Measurements from ENCODE around the gene BNIP3. TPM values are rescaled to one million over a fixed set of nuclear protein-coding genes. Genes with fewer than 3 reads are reported as not detected.

Gene BNIP3
- total RNA-seq, 1 experiment from 2014 or later: 24.9 TPM

GRCh38 chr10:132004052-132004451 lies 22.3 kb upstream of the BNIP3 start:
- Histone ChIP-seq H3K4me1 (ENCODE audit: insufficient read depth, low read length, poor library complexity, severe bottlenecking) (no peaks in the 10 kb centered on the region), H3K36me3 (ENCODE audit: insufficient read depth, low read length, poor library complexity, severe bottlenecking) (no peaks in the 10 kb centered on the region), H3K27ac (ENCODE audit: low read depth, low read length, poor library complexity, severe bottlenecking) (no peak overlapping the region), H3K4me3 (ENCODE audit: low read depth, low read length, poor library complexity, severe bottlenecking) (no peak overlapping the region), H3K27me3 (replicated peaks; ENCODE audit: insufficient read depth, low read depth, low read length, poor library complexity) (no peaks in the 10 kb centered on the region), H3K9me3 (ENCODE audit: low read depth, low read length, poor library complexity, severe bottlenecking) (no peaks in the 10 kb centered on the region)
- intact Hi-C loops (cut with micrococcal nuclease; ENCODE audit: unreplicated experiment): no loop called here
- CTCF ChIA-PET: no interaction called here
- BruUV-seq (replicated peaks): no TSS peak
- no peak for TF ChIP-seq EZH2 (IDR thresholded peaks at IDR 0.05; ENCODE audit: borderline replicate concordance, low read depth, low read length, poor library complexity, severe bottlenecking)
- no peak for DNase-seq (ENCODE audit: low spot score)
- POLR2A ChIA-PET (ENCODE audit: low non-redundant PET): no interaction called here

GRCh38 chr10:132003282-132003924 lies 21.7 kb upstream of the BNIP3 start:
- no peaks in the 10 kb centered on the region for H3K36me3 ChIP-seq (ENCODE audit: insufficient read depth, low read length, poor library complexity, severe bottlenecking)
- ChIA-PET CTCF (no interaction called here), POLR2A (ENCODE audit: low non-redundant PET) (no interaction called here)
- H3K9me3 ChIP-seq (ENCODE audit: low read depth, low read length, poor library complexity, severe bottlenecking): no peaks in the 10 kb centered on the region
- TF ChIP-seq CTCF (conservative IDR thresholded peaks at IDR 0.05; ENCODE audit: low read depth, low read length): no peak
- TF ChIP-seq EZH2 (IDR thresholded peaks at IDR 0.05; ENCODE audit: borderline replicate concordance, low read depth, low read length, poor library complexity, severe bottlenecking): no peak
- no peak overlapping the region for H3K4me3 ChIP-seq (ENCODE audit: low read depth, low read length, poor library complexity, severe bottlenecking)
- H3K27ac ChIP-seq (ENCODE audit: low read depth, low read length, poor library complexity, severe bottlenecking): no peak overlapping the region
- no peaks in the 10 kb centered on the region for H3K4me1 ChIP-seq (ENCODE audit: insufficient read depth, low read length, poor library complexity, severe bottlenecking)
- intact Hi-C loops (cut with micrococcal nuclease; ENCODE audit: unreplicated experiment): no loop called here
- BruUV-seq (replicated peaks): no TSS peak
- DNase-seq (ENCODE audit: low spot score): no peak
- no peaks in the 10 kb centered on the region for H3K27me3 ChIP-seq (replicated peaks; ENCODE audit: insufficient read depth, low read depth, low read length, poor library complexity)

GRCh38 chr10:132002004-132002403 lies 20.3 kb upstream of the BNIP3 start:
- DNase-seq (ENCODE audit: low spot score): no peak
- Histone ChIP-seq H3K4me3 (ENCODE audit: low read depth, low read length, poor library complexity, severe bottlenecking) (no peak overlapping the region), H3K9me3 (ENCODE audit: low read depth, low read length, poor library complexity, severe bottlenecking) (no peaks in the 10 kb centered on the region), H3K4me1 (ENCODE audit: insufficient read depth, low read length, poor library complexity, severe bottlenecking) (peaks cover 6% of the 10 kb centered on the region), H3K27ac (ENCODE audit: low read depth, low read length, poor library complexity, severe bottlenecking) (no peak overlapping the region), H3K36me3 (ENCODE audit: insufficient read depth, low read length, poor library complexity, severe bottlenecking) (no peaks in the 10 kb centered on the region), H3K27me3 (replicated peaks; ENCODE audit: insufficient read depth, low read depth, low read length, poor library complexity) (no peaks in the 10 kb centered on the region)
- TF ChIP-seq CTCF (conservative IDR thresholded peaks at IDR 0.05; ENCODE audit: low read depth, low read length) (no peak), EZH2 (IDR thresholded peaks at IDR 0.05; ENCODE audit: borderline replicate concordance, low read depth, low read length, poor library complexity, severe bottlenecking) (no peak)
- no TSS peak for BruUV-seq (replicated peaks)
- intact Hi-C loops (cut with micrococcal nuclease; ENCODE audit: unreplicated experiment): no loop called here
- CTCF ChIA-PET: no interaction called here
- POLR2A ChIA-PET (ENCODE audit: low non-redundant PET): no interaction called here

Measured in A673 (cell line).